Transverse colon (tissue), 4 donors: ENCODE measurements around the gene SPACA6. TPM values are rescaled to one million over a fixed set of nuclear protein-coding genes. Genes with fewer than 3 reads are reported as not detected.

Experiments used
- DNase-seq: peaks from one replicate; pipeline ENCODE4 v3.0.0-alpha.2; 2019
- H3K27ac ChIP-seq, 4 donors: fragments of 200-600 bp; sonication (generic); 2 replicates each; pipeline ENCODE4 v1.5.1; 2016 to 2018; ENCODE audit warnings: inconsistent platforms in 4 of 4
- H3K27me3 ChIP-seq: fragments of 200-600 bp; sonication (generic); 2 replicates; pipeline ENCODE4 v1.5.1; 2017; ENCODE audit warnings: inconsistent platforms
- H3K36me3 ChIP-seq, 4 donors: fragments of 200-600 bp; sonication (generic); 2 replicates each; pipeline ENCODE4 v1.5.1; 2017 to 2019; ENCODE audit warnings: inconsistent platforms in 4 of 4
- H3K4me1 ChIP-seq, 4 donors: fragments of 200-600 bp; sonication (generic); 2 replicates each; pipeline ENCODE4 v1.5.1; 2017 to 2020; ENCODE audit warnings: inconsistent platforms in 4 of 4
- H3K4me3 ChIP-seq, 4 donors: fragments of 200-600 bp; sonication (generic); 1 replicate in 1 of 4; 2 replicates in 3 of 4; pipeline versions ENCODE4 v1.5.1 to v1.6.1; 2017 to 2019; ENCODE audit warnings: inconsistent platforms in 4 of 4
- H3K9me3 ChIP-seq, 2 donors: fragments of 200-600 bp; sonication (generic); 2 replicates each; pipeline ENCODE4 v1.5.1; 2017 to 2019; ENCODE audit warnings: inconsistent platforms in 2 of 2
- EP300 ChIP-seq: sonication (generic); formaldehyde crosslinking; IDR thresholded peaks from one replicate; pipeline ENCODE4 v1.6.1; 2017; ENCODE audit warnings: antibody characterized with exemption, low read depth
- POLR2A ChIP-seq: fragments of 450-650 bp; IDR thresholded peaks from one replicate; pipeline ENCODE4 v1.6.1; 2016; ENCODE audit warnings: antibody characterized with exemption, mild to moderate bottlenecking, moderate library complexity
- POLR2AphosphoS5 ChIP-seq, 3 donors: sonication (generic); formaldehyde crosslinking; IDR thresholded peaks; one replicate each; pipeline ENCODE4 v1.6.1; 2016; ENCODE audit warnings: antibody characterized with exemption in 3 of 3
- WGBS, 2 donors: methylation state at CpG; one replicate each; pipeline ENCODE4 v1.1.5; 2018; ENCODE audit warnings: low coverage in 1 of 2; 5-methylcytosine and 5-hydroxymethylcytosine counted together
- in situ Hi-C, 4 donors: fragments of 200-750 bp; cut with MboI; loops; one replicate each; pipeline versions ENCODE4 v1.15.0 to v1.15.1; 2017; ENCODE audit warnings: low sequenced_read_pairs in 3 of 4, low pct_ligation_motif_present in 1 of 4, low pct_unique_long_range_greater_than_20kb in 1 of 4
- intact Hi-C: fragments of 100-400 bp; cut with DNase I; formaldehyde crosslinking; loops from one replicate; pipeline ENCODE4 v1.15.1; 2023; ENCODE audit warnings: low total_unique reads
- total RNA-seq, 4 donors: library from RNA; depleted of rRNA; stranded (reverse); fragments of >200 nt; gene quantifications; one replicate each; pipeline ENCODE4 v1.1.0, GENCODE V29; 2016
- TF ChIP-seq, protein P1 (sequence below), 5 experiments: fragments of 200-600 bp in 3 of 5; fragments of 450-650 bp in 2 of 5; sonication (generic) in 3 of 5; IDR thresholded peaks; 1 replicate in 2 of 5; 2 replicates in 3 of 5; pipeline ENCODE4 v1.5.1; 2016 to 2017; ENCODE audit warnings: antibody characterized with exemption in 5 of 5, inconsistent platforms in 3 of 5, mild to moderate bottlenecking in 2 of 5, moderate library complexity in 1 of 5

The SPACA6 gene
- total RNA-seq, 4 donors from 2014 or later: 2.3 to 25.1 (median 12.4) TPM

DNA sequence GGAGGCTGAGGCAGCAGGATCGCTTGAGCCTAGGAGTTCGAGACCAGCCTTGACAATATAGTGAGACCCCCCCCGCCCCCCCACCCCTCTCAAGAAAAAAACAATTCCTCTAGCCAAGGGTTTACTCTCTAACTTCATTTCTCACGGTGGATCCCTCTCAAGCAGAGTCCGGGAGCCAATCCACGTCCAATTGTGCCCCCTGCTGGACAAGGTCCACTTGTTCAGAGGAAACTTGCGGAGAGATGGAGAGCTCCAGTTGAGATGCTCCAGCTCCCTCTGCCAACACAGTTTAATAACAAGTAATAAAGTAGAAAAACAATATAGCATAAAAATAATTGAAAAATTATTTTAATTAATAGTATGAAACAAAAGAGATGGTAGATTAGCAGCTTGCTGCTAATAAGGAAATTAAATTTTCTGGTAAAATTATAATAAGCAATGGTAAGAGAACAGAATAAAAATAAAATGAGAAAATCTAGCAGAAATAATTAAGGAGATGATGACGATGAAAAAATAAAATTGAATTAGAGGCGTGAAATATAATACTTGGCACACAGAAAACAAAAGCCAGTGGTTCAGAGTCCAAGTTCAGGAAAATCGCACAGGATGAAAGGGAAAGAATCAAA is 32.0 kb upstream of the SPACA6 start:
- no peak for TF ChIP-seq POLR2A
- TF ChIP-seq, protein P1, sequence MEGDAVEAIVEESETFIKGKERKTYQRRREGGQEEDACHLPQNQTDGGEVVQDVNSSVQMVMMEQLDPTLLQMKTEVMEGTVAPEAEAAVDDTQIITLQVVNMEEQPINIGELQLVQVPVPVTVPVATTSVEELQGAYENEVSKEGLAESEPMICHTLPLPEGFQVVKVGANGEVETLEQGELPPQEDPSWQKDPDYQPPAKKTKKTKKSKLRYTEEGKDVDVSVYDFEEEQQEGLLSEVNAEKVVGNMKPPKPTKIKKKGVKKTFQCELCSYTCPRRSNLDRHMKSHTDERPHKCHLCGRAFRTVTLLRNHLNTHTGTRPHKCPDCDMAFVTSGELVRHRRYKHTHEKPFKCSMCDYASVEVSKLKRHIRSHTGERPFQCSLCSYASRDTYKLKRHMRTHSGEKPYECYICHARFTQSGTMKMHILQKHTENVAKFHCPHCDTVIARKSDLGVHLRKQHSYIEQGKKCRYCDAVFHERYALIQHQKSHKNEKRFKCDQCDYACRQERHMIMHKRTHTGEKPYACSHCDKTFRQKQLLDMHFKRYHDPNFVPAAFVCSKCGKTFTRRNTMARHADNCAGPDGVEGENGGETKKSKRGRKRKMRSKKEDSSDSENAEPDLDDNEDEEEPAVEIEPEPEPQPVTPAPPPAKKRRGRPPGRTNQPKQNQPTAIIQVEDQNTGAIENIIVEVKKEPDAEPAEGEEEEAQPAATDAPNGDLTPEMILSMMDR (IDR thresholded peaks at IDR 0.05): peak in 4 of 5 experiments; percentile 23 to 46 (median 41)
- WGBS, 2 donors: 11 to 13% methylated on average over 5 to 10 of the region's 10 CpGs

DNA sequence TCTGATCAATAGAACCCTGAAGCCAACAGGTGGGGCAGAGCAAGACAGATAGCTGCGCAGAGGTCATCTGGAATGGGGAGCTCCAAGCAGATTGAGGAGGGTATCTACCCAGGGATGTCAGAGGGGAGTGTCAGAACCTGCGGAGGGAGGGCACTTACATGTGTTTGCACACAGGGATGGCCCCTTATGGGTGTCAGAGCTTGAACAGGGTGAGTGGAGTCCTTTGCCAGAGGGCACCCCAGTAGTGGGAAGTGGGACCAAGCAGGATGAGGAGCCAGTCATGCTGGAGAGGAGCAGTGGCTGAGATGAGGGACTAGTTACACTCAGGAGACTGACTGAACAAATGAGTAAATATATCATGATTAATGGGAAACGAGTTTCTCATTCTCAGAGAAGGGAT is 29.5 kb upstream of the SPACA6 start:
- H3K9me3 ChIP-seq: no peaks in the 10 kb centered on the region
- 23 to 55% methylated on average over 2 to 3 of the region's 3 CpGs for WGBS, 2 donors
- no peak for TF ChIP-seq POLR2AphosphoS5 (IDR thresholded peaks at IDR 0.05)
- TF ChIP-seq POLR2A: no peak
- TF ChIP-seq, protein P1 (IDR thresholded peaks at IDR 0.05): no peak
- TF ChIP-seq EP300: no peak
- no peak overlapping the region for H3K27ac ChIP-seq
- H3K27me3 ChIP-seq: peaks cover 31% of the 10 kb centered on the region
- H3K36me3 ChIP-seq: no peaks in the 10 kb centered on the region
- DNase-seq: no peak
- no peaks in the 10 kb centered on the region for H3K4me1 ChIP-seq
- no peak overlapping the region for H3K4me3 ChIP-seq
- in situ Hi-C loops (loop anchor here in 2 of 4 donors (25.0 kb wide), 2 partner anchors 176 to 201 kb away; partner anchors contain the start of genes CEACAM18 (in 1 of the 2) and SIGLEC8 (in 1 of the 2)), intact Hi-C loops (loop anchor here (10.0 kb wide), 1 partner anchor 61 kb away; the partner anchor contains the start of gene HAS1)

More for the DNA sequence above, 32.0 kb upstream of the SPACA6 start:
- Histone ChIP-seq H3K27me3 (peaks cover 28% of the 10 kb centered on the region), H3K27ac (no peak overlapping the region), H3K36me3 (no peaks in the 10 kb centered on the region), H3K4me1 (peaks cover 0 to 6% (median 1%) of the 10 kb centered on the region in 4 donors), H3K4me3 (no peak overlapping the region), H3K9me3 (no peaks in the 10 kb centered on the region)
- in situ Hi-C loops (loop anchor here in 2 of 4 donors (25.0 kb wide), 2 partner anchors 174 to 199 kb away; partner anchors contain the start of genes CEACAM18 (in 1 of the 2) and SIGLEC8 (in 1 of the 2)), intact Hi-C loops (loop anchor here (10.0 kb wide), 1 partner anchor 64 kb away; the partner anchor contains the start of gene HAS1)
- DNase-seq: peak; percentile 56

DNA sequence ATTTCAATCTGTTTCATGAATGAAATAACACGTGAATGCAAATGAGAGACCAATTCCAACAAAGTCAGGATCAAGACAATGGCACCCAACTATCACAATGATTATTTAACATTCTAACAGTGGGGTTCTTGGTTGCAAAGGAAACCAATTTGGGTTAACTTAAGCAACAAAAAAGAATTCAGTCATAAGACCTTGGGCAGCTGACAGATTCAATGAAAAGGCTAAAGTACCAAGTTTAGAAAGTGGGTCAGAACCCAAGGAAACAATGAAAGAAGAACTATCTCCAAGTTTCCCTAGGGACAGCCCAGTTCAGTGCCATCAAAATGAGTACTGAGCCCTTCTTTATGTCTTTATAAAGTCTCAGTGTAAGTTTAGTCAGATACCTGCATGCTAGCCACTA is 29.0 kb upstream of the SPACA6 start:
- no peak for TF ChIP-seq POLR2A
- TF ChIP-seq, protein P1 (IDR thresholded peaks at IDR 0.05): no peak
- TF ChIP-seq POLR2AphosphoS5 (IDR thresholded peaks at IDR 0.05): no peak
- TF ChIP-seq EP300: no peak
- no peaks in the 10 kb centered on the region for H3K9me3 ChIP-seq
- DNase-seq: no peak
- H3K4me1 ChIP-seq: no peaks in the 10 kb centered on the region
- in situ Hi-C loops: loop anchor here in 2 of 4 donors (25.0 kb wide), 2 partner anchors 177 to 202 kb away; partner anchors contain the start of genes CEACAM18 (in 1 of the 2) and SIGLEC8 (in 1 of the 2)
- H3K27ac ChIP-seq: no peak overlapping the region
- H3K4me3 ChIP-seq: no peak overlapping the region
- 27 to 38% methylated on average over 1 of the region's 1 CpG for WGBS, 2 donors
- H3K36me3 ChIP-seq: no peaks in the 10 kb centered on the region
- intact Hi-C loops: loop anchor here (10.0 kb wide), 1 partner anchor 61 kb away; the partner anchor contains the start of gene HAS1
- peaks cover 31% of the 10 kb centered on the region for H3K27me3 ChIP-seq

DNA sequence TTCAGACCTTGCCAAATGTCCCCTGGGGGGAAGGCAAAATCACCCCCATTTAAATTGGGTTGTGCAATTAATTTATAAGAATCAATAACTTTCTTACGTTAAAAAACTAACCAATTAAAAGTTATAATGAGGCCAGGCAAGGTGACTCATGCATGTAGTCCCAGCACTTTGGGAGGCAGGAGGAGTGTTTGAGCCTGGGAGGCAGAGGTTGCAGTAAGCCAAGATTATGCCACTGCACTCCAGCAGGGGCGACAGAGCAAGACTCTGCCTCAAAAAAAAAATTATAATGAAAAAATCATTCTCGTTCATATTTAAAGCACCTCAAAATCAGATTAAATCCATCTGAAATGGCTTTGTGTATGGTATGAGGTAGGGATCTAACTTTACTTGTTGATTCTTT is 28.1 kb upstream of the SPACA6 start:
- TF ChIP-seq EP300: no peak
- TF ChIP-seq, protein P1 (IDR thresholded peaks at IDR 0.05): no peak
- TF ChIP-seq POLR2A: no peak
- TF ChIP-seq POLR2AphosphoS5 (IDR thresholded peaks at IDR 0.05): no peak
- no peak for DNase-seq
- Histone ChIP-seq H3K9me3 (no peaks in the 10 kb centered on the region), H3K4me3 (no peak overlapping the region), H3K27me3 (peaks cover 31% of the 10 kb centered on the region), H3K27ac (no peak overlapping the region), H3K36me3 (no peaks in the 10 kb centered on the region), H3K4me1 (no peaks in the 10 kb centered on the region)
- in situ Hi-C loops (loop anchor here in 2 of 4 donors (25.0 kb wide), 2 partner anchors 178 to 203 kb away; partner anchors contain the start of genes CEACAM18 (in 1 of the 2) and SIGLEC8 (in 1 of the 2)), intact Hi-C loops (loop anchor here (10.0 kb wide), 1 partner anchor 60 kb away; the partner anchor contains the start of gene HAS1)
- 66 to 70% methylated on average over 3 of the region's 3 CpGs for WGBS, 2 donors
